Cardiac atrium fibroblast (primary cell): ENCODE measurements around the gene ATF7IP. TPM values are rescaled to one million over a fixed set of nuclear protein-coding genes. Genes with fewer than 3 reads are reported as not detected.

ENCODE experiments used
- total RNA-seq: library from RNA; depleted of rRNA; stranded (reverse); fragments of >200 nt; gene quantifications from 2 replicates; pipeline ENCODE4 v1.2.3, GENCODE V29; 2015

The ATF7IP gene
- 13.7 and 15.4 TPM in 2 replicates for total RNA-seq

GRCh38 chr12:14365294-14366208 lies at the start of gene ATF7IP:
Gene ATF7IP (plus strand): TSS chr12:14365682. CDS start chr12:14423916, 58,234 bp downstream.

Other genes with a start within 250 kb of the ATF7IP start
- gene PLBD1, start 202.2 kb downstream of the ATF7IP start, total RNA-seq = 1.3 and 2.1 TPM in 2 replicates